ENCODE results near the gene ADCK1.

DNA sequence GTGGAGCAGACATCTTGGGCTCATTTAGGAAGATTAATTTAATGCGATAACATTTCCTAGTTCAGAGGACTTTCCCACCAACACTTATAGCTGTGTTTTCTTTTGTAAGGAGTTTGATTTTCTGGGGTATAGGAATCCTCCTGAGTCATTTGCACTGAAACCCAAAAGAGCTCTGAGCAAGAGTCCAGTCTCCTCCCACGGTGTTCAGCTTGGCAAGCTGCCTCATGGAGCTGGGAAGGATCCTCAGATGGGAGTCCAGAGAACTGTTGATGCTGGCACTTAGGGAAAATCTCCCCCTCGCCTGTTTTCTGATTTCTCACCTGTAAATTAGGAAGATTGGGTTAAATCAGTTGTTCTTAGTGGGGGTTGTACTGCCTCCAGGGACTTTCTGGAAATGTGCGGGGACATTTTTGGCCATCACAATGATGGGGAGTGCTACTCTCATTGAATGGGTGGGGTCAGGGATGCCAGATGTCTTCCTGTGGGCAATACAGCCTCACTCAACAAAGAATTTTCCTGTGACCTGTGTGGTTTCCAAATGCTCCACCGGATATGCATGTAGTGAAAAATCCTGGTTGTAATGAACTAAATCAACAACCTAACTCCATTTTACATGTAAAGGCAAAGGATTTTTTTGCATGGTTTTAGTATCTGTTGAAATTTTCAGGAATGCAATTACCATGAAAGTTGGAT lies 150.6 kb downstream of the ADCK1 start:
- no peak for TF ChIP-seq POLR2A (IDR thresholded peaks at IDR 0.05)
- TF ChIP-seq, protein P1, sequence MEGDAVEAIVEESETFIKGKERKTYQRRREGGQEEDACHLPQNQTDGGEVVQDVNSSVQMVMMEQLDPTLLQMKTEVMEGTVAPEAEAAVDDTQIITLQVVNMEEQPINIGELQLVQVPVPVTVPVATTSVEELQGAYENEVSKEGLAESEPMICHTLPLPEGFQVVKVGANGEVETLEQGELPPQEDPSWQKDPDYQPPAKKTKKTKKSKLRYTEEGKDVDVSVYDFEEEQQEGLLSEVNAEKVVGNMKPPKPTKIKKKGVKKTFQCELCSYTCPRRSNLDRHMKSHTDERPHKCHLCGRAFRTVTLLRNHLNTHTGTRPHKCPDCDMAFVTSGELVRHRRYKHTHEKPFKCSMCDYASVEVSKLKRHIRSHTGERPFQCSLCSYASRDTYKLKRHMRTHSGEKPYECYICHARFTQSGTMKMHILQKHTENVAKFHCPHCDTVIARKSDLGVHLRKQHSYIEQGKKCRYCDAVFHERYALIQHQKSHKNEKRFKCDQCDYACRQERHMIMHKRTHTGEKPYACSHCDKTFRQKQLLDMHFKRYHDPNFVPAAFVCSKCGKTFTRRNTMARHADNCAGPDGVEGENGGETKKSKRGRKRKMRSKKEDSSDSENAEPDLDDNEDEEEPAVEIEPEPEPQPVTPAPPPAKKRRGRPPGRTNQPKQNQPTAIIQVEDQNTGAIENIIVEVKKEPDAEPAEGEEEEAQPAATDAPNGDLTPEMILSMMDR (IDR thresholded peaks at IDR 0.05 in 4 of 5, conservative IDR thresholded peaks at IDR 0.05 in 1 of 5), result no peak
